Right ventricle myocardium inferior (tissue), 1 donor: Measurements from ENCODE around the gene MACROD2. TPM values are rescaled to one million over a fixed set of nuclear protein-coding genes. Genes with fewer than 3 reads are reported as not detected.

Experiments
- ATAC-seq: fragments of 200-7000 bp; cut with Tn5 transposase; one replicate; pipeline ENCODE4 v1.9.1; 2020; ENCODE audit warnings: mild to moderate bottlenecking, moderate library complexity
- DNase-seq: peaks from one replicate; pipeline ENCODE4 v3.0.0; 2021; ENCODE audit errors: missing footprints
- intact Hi-C: fragments of 100-400 bp; cut with DNase I; formaldehyde crosslinking; loops from one replicate; pipeline ENCODE4 v1.11.0; 2022
- total RNA-seq: library from RNA; stranded (reverse); fragmentation: NEBNext Ultra II Directional; extraction: Animal tissue kit (Norgen Biotek cat#: 25700); gene quantifications from one replicate; pipeline ENCODE4 v1.2.1, GENCODE V29; 2021
- donor health status: DM: no; HTN: yes; CAD: no; lungs with severe emphysema.

Gene MACROD2
- total RNA-seq, 1 donor from 2014 or later, result 5.0 TPM

DNA sequence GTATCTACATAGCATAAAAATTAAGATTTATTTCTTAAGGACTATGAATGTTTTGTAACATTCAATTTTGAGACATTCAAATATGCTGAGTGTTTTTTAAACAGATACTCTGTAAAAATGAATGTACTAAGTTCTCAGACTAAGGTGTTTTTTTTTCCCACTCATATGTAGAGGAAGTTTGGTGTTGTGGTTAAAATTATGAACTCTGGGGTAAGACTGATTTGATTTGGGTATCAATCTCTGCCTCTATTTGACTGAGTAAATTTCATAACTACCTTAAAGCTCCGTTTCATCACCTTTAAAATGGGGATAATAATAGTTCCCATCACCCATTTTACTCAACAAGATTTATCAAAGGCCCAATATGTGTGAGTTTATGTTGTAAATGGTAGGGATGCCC lies 728.7 kb downstream of the MACROD2 start:
- intact Hi-C loops, result no loop called here
- ATAC-seq (no peak), DNase-seq (no peak)

DNA sequence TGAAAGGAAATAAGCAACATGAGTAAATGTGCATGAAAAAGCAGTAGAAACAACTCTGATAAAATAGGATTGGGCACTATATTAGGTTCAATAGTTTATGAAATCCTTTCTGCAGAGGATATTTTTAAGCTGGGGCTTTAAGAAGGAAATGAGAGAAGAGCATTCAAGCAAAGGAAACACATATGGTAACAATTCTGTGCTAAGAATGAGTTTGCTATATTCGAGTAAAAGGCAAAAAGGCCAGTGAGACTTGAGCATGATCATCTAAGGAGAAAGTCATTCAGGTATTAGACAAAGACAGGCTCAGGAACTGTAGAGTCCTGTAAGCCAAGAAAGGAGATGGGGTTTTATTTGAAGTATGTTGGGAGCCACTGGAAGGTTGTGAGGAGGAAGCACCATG lies 729.2 kb downstream of the MACROD2 start:
- DNase-seq (no peak), ATAC-seq (no peak)
- intact Hi-C loops, result no loop called here

DNA sequence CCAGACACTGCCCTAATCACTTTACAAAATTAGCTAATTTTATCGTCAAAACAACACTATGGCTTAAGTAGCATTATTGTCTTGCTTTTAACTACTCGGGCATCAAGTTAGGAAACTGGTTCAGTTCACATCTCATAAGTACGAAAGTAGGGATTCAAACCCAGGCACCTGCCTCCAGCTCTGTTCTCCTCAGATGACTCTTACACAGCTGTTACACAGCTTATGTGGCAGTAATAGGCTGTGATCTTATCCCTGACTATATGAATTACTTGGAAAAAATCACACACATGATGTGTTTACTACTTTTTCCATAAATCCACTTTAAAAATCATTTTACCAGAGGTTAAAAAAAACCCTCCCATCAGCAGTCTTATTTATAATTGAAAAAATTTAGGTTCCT lies 731.3 kb downstream of the MACROD2 start:
- DNase-seq, result no peak
- no peak for ATAC-seq
- intact Hi-C loops, result no loop called here

DNA sequence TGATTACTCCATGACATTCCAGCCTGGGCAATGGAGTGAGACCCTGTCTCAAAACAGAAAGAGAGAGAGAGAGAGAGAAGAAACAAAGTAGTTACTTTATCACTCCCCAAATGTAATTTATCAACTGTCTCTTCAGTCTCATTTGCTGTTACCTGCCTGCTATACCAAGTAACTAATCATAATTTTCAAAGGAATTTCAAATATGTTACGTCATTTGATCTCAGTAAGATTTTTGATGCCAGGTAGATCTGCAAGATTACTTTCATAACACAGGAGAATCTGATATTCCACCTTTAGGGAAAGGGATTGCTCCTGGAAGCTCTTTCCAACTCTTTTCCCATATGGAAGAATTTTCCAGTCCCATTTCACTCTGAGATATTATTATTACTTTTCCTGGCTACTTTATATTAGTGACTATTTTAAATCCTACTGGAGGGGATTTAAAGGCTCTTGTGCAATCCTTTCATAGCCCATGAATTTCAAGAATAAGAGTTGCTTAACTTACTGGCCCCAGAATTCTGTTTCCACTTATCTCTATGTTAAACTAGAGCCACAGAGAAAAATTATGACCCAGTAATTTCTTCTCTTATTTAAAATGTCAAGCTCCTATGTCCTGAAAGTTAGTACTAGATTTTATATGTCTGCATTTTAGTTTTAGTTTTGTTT lies 732.3 kb downstream of the MACROD2 start:
- DNase-seq (no peak), ATAC-seq (no peak)

DNA sequence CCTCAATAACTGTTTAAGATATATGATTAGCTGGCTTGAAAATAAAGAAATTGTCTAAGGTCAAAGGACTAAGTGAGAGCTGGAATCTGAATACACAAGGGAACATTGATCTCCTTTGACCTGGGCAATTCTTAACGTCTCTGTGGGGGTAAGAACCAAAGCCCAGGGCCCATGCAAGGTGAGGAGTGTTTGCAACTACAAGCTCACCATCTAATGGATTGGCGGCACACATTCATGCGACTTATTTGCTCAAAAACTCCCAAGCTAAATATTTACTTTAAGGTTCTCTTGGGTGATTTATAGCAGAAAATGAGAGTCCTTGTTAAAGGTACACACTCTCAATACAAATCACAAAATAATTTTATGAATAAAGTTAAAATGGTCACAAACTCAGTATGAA lies 734.1 kb downstream of the MACROD2 start:
- intact Hi-C loops, result no loop called here
- DNase-seq (no peak), ATAC-seq (no peak)

More for the DNA sequence above, 732.3 kb downstream of the MACROD2 start:
- intact Hi-C loops, result no loop called here

DNA sequence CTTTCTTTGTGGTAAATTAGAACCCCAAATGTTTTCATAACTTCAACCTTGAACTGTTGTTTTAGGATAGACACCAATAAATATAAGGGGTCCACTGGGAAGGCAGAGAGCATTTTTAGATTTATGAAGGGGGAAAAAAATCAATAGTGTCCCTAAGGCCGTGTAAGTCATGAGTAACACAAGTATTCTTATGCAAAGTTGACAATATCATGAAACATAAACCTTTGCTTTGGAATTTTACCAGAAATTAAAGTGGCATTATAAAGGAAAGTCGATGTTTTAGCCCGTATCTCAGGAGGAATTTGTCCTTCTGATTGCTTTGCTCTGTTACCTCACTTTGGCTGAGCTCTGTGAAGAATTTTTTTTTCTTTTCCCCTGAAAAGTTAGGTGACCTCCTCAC lies 737.0 kb downstream of the MACROD2 start:
- DNase-seq, result no peak
- intact Hi-C loops, result no loop called here
- no peak for ATAC-seq

DNA sequence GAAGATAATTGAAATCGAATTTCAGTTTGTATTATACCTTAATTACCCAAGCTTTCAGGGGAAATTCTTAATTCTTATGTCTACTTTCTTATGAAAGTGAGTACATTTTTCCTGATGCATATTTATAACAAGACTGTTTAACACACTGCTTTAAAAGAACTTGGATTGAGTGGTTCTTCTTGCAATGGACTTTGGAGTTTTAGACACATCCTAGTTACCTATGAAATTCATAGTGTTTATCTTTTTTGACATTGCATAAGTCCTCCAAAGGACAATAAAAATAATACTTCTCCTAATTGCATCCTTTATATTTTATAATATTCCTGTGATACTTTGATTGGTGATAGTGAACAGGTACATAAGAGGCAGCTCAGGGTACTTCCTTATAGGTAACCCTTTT lies 737.7 kb downstream of the MACROD2 start:
- intact Hi-C loops, result no loop called here
- DNase-seq, result no peak
- ATAC-seq, result no peak

DNA sequence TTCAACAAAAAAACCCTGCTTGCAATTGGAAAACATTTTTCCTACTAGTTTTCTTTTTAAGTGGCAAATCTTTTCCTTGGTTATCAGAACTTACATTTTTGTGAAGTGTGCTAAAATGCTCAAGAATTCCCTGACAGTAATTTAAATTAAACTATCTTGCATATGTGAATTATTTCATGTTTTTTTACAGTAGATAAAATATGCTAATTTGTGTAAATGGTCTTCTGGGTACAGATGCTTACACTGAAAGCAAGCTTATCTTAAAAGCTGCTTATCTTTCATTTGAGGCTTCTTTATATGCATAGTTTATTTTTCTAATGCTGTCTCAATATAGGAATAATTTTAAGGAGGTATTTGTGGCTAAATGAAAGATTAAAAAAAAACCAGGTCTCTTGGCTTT lies 745.1 kb downstream of the MACROD2 start:
- intact Hi-C loops, result no loop called here
- ATAC-seq, result no peak
- no peak for DNase-seq

DNA sequence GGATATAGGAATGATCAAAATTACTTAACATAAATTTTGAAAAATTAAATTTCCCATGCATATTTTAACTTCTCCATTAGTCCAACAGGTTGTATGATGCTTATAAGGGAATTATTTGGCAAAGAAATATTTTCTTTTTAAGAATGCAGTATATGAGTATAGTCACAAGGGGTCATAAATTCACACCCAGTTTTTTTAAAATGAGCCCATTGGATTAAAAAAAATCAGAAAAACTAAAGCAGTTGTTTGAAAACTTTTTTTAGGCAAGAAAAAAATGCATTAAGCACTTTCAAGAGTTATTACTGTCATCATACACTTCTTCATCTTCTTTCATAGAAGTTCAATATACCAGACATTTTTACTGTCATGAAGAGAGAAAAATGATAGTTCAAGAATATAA lies 746.3 kb downstream of the MACROD2 start:
- ATAC-seq (no peak), DNase-seq (no peak)
- intact Hi-C loops, result no loop called here

DNA sequence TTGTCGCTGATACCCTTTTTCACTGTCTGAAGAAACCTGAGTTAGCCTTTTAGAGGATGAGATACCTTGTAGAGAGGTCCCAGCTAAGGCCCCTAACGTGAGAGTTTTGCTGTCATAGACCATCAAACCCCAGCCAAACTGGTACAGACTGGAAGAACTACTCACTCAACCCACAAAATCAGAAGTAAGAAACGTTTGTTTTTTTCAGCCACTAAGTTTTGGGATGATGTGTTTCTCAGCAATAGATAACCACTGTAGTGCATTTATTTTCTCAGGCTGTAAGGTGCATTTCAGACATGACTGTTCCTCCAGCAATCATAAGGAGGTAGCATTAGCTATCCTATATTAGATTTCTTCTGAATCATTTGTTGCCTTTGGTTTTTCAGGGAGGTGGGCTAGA lies 749.4 kb downstream of the MACROD2 start:
- DNase-seq (no peak), ATAC-seq (no peak)
- intact Hi-C loops, result no loop called here

DNA sequence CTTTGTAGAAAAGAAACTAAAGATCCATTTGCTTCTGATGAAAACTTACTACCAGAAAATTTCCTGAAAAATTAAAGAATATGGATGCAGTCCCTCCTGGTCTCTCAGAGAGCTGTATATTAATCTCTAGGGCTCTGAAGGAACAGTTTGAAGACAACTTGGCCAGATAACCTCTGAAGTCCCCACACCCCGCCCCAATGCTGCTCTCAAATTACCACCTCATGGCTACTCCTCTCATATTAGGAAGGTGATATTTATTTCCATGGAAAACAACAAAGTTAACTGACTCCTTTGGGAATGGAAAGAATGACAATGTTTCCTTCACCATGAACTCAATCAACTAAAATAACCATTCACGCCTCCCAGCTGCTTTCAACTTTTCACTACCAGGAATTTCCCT lies 750.5 kb downstream of the MACROD2 start:
- intact Hi-C loops, result no loop called here
- ATAC-seq (no peak), DNase-seq (no peak)

DNA sequence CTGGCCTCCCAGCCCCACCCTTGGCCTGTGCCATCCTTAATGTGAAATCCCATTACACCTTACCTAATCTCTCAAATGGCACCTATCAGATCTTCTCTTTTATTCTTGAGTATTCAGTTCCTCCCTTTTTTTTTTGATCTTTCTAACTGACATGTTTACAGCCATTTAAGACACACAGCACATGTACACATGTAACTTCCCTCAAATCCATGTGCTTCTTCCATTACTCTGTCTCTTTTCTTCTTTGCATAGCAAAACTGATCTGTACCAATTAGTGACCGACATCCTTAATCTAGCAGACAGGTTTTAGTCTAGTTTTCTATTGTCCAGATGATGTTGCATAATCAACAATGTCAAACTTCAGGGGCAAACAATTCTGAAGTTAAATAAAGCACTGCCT lies 755.9 kb downstream of the MACROD2 start:
- intact Hi-C loops, result no loop called here
- no peak for ATAC-seq

DNA sequence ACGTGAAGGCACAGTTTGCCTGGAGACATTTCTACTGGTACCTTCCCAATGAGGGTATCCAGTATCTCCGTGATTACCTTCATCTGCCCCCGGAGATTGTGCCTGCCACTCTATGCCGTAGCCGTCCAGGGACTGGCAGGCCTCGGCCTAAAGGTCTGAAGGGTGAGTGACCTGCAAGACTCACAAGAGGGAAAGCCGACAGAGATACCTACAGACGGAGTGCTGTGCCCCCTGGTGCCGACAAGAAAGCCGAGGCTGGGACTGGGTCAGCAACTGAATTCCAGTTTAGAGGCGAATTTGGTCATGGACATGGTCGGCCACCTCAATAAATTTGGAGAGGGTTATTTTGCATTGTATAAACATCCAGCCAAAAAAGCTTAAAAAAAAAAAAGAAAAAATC lies 762.4 kb downstream of the MACROD2 start:
- DNase-seq (no peak), ATAC-seq (no peak)
- intact Hi-C loops, result no loop called here

More for the DNA sequence above, 755.9 kb downstream of the MACROD2 start:
- no peak for DNase-seq

DNA sequence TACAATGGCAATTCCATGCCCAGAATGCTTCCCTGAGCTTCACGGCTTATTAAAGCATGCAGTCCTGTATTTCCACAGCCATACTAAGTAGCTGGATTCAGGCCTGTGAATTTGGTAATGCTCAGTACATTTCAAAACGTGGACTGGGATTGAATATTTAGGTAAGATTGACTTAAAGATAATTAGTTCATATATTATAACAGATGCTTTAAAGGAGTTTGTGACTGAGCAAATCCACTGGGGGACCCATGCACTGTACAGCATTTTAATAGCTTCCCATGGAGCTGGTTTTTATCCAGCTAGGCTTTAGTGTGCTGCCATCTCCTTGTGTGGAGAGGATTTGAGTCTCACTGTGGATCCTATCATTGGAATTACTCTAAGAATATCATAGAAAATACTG lies 763.0 kb downstream of the MACROD2 start:
- ATAC-seq (no peak), DNase-seq (no peak)
- intact Hi-C loops, result no loop called here

DNA sequence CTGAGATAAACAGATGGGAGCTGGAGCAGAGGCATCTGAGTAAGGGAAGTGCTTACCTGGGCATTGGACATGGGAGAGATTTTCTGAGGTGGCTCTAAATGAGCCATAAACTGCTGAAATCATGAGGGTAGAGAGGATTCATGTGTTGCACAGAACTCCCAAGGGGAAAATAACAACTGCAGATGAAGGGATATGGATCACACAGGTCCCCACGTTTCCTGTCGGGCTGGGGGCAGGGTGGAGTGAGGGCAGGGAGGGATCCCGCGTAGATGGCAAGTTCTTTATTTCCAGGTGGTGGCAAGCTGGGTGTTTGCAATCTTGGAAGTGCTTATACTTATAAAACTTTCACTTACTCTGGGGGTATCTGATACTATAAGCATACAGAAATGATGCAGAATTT lies 764.7 kb downstream of the MACROD2 start:
- intact Hi-C loops, result no loop called here
- no peak for DNase-seq

DNA sequence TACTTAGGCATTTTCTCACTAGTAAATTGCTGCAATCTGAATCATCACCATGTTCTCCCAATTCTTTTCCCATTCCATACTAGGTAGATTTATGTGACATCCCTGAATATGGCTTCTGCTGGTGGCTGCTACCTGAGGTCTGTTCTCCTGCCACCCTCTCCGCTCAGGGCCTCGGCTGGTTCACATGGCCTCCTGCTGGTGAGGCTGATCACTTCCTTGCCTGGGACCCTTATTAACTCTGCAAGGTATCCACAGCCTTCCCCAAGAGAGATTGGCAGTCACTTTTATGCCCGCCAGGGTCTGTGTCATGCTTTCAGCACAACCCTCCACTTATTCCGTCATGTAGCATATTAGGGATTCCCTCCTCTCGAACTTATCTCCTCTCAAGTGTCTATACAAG lies 766.6 kb downstream of the MACROD2 start:
- DNase-seq, result no peak
- intact Hi-C loops, result no loop called here
- no peak for ATAC-seq

More for the DNA sequence above, 764.7 kb downstream of the MACROD2 start:
- ATAC-seq, result no peak

DNA sequence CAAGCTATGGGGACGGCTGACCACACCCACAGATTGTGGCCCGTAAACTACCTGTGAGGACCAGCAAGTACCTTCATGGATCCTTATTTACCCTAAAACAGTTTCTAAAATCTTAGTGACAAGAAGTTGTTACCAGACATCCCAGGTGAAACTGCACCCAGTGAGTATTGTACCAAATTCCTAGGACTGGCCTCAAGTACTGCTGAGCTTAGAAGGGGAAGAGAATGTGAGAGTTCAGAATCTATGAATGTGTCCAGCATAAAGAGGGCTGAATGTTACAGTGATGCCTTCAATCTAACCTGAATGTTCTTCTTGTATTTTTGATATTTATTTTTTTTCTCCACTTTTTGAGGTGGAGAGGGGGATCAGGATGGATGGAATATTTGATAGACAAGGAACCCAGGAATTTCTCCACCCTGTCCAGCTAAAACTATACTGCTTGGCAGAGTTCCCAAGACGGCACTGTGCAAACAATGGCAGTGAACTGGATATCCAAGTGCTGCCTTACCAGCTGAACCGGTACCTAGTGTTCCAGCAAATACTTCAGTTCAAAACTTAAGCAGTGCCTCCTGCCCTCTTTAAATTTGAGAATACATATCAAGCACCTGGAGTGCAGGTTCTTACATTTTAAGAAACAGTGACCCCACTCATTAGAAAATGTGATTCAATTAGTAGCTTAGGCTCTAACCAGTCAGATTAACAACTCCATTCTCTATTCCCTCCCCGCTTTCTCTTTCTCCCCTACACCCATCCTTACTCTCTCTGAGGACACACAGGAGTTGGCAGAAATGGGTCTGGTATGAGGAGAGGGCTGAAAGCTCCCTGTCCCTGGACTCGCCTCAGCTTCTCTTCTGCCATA lies 769.4 kb downstream of the MACROD2 start:
- ATAC-seq, result no peak
- intact Hi-C loops, result no loop called here
- no peak for DNase-seq

DNA sequence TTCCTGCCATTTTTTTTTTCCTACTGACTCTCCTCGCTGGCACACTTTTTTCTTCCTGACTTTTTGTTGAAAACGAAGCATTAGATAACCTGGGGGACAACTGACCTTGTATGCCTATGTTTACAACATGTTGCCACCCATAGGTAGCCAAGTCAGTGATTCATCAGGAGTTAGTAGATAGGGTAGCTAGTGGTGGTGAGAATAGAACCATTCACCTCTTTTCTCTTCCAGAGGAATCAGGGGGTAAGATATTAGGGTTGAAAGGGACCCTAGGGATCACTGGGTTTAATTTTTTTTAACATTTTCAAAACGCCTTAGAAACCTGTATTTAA lies 770.0 kb downstream of the MACROD2 start:
- DNase-seq (no peak), ATAC-seq (no peak)
- intact Hi-C loops, result no loop called here

DNA sequence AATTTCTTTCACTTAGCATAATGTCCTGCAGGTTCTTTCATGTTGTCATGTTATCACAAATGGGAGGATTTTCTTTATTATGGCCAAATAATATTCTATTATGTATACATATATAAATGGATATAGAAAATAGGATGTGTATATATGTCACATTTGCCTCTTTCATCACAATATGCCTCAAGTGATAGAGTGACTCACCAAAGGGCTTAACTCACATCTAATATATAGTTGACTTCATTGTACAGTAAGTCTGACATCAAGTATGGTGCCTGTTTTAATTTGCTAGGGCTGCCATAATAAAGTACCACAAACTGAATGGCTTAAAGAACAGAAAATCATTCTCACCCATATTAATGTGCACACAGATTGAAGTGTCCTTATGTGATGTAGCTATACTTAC lies 778.2 kb downstream of the MACROD2 start:
- no peak for ATAC-seq
- intact Hi-C loops, result no loop called here
- DNase-seq, result no peak

DNA sequence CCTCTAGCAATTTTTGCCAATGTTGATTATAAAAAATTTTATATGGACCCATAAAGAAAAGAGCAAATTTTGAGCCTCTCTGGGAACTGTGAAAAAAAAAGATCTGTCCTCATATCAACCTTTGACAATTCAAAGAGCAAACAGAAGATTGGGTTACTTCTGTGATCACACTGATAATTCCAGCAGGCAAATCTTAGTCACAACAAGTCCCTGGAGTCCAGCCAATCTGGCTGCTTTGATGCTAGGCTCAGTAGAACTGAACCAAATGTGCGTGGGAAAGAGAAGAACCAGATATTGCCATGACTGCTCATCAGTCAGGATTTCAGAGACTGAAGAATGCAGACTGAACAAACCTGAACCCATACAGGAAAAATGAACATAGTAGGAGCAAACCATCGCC lies 780.5 kb downstream of the MACROD2 start:
- no peak for ATAC-seq
- DNase-seq, result no peak

DNA sequence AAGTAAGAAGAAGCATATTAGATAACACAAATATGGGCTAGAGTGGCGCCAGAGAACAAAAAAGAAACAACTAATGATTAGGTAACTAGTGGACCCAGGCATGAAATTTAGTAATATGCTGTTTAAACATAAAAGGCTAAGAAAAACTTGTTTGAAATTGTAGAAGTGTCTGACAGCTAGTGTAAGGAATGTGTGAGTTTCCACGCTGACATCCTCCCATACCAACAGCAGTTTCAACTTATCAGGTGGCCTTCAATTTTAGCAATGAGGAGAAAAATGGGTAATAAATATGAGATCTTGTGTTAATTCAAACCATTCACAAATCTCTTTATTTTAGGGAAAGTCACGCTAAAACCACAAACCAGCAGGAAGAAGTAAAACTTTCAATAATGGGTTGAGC lies 782.3 kb downstream of the MACROD2 start:
- DNase-seq (no peak), ATAC-seq (no peak)
- intact Hi-C loops, result no loop called here

More for the DNA sequence above, 780.5 kb downstream of the MACROD2 start:
- intact Hi-C loops, result no loop called here
